HTERT RPE-1 (cell line): ENCODE results near the gene ARHGEF6.
"Not testable (repeated sequence)": the region's sequence is repeated elsewhere in the genome, so short reads cannot be mapped to it uniquely, and the experiment has no call there.

Experiments used
- in situ Hi-C: fragments of 300-500 bp; cut with MboI; formaldehyde crosslinking; loops from 4 replicates; pipeline ENCODE4 v1.14.3; 2020; ENCODE audit warnings: low sequenced_read_pairs

ARHGEF6 gene, protein sequence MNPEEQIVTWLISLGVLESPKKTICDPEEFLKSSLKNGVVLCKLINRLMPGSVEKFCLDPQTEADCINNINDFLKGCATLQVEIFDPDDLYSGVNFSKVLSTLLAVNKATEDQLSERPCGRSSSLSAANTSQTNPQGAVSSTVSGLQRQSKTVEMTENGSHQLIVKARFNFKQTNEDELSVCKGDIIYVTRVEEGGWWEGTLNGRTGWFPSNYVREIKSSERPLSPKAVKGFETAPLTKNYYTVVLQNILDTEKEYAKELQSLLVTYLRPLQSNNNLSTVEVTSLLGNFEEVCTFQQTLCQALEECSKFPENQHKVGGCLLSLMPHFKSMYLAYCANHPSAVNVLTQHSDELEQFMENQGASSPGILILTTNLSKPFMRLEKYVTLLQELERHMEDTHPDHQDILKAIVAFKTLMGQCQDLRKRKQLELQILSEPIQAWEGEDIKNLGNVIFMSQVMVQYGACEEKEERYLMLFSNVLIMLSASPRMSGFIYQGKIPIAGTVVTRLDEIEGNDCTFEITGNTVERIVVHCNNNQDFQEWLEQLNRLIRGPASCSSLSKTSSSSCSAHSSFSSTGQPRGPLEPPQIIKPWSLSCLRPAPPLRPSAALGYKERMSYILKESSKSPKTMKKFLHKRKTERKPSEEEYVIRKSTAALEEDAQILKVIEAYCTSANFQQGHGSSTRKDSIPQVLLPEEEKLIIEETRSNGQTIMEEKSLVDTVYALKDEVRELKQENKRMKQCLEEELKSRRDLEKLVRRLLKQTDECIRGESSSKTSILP

DNA sequence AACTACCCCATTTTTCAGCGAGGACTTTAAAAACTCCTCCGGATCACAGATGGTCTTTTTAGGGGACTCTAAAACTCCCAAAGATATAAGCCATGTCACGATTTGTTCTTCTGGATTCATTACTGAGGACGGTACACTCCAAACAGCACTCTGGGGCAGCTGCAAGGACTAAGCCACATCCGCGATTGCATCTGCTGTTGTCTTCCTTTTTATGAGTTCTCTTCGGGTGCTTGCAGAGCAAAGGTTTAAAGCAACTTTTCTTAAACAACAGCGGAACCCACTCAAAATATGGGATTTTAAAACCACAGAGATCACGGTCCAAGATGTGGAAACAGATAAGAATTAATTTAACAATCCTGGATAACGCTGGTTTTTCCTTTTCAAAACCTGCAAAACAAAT, at the start of gene ARHGEF6:
Gene ARHGEF6, minus strand, starts transcription at position 170 of the 400 bp plus-strand sequence. Its CDS starts 50 bp downstream, at position 120.
- in situ Hi-C loops, result no loop called here

DNA sequence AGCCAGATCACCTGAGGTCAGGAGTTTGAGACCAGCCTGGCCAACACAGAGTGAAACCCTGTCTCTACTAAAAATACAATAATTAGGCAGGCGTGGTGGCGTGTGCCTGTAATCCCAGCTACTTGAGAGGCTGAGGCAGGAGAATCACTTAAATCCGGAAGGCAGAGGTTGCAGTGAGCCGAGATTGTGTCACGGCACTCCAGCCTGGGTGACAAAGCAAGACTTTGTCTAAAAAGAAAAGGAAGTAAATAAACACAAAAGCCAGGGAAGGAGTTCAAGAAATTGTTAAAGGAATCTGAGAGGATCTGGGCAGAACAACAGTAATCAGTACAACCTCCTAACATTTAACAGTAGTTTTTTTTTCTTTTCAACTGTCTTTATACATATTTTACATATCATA, 48.7 kb upstream of the ARHGEF6 start:
- in situ Hi-C loops, result no loop called here

DNA sequence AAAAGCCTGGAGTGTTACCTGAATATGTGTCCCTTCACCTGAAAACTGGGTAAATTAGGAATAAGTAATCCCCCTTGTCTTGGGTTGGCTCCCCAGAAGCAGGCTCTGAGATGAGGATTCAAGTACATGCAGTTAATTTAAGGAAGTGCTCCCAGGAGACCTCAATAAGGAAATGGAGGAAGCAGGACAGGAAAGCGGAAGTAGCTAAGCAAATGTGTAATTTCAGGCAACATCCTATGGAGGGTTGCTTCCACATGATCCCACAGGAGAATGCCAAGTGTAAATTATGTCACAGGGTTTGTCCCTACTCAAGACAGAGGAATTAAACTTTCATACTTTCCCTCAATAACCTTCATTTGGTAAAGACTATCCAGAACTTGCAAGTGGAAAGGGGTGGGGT, 48.1 kb upstream of the ARHGEF6 start:
- in situ Hi-C loops, result no loop called here

DNA sequence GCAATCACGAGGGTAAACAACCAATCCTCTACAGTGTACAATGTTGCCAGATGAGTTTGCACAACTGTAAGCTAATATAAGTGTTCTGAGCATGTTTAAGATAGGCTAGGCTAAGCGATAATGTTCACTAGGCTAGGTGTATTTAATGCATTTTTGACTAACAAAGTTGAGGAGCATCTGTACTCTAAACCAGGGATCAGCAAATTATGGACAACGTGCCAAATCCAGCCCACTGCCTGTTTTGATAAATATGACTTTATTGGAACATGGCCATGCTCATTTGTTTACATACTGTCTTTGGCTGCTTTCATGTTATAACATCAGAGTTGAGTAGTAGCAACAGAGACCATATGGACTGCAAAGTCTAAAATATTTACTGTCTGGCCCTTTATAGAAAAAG, 46.3 kb upstream of the ARHGEF6 start:
- in situ Hi-C loops, result no loop called here

DNA sequence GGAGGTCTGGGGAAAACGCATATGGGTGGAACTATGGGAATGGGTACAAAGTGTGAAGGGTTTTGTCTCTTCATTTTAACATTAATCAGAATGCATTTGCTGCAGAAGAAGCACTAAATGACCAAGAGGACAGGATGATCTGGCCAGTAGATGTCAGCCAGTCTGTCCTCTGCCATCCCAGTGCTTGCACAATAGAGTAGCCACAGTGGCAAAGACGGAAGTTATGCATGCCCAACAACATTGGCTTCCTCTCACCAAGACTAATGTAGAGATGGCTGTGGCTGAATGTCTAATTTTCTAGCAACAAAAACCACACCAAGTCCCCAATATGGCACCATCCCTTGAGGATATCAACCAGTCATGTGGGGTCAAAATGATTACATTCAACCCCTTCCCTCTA, 45.0 kb upstream of the ARHGEF6 start:
- in situ Hi-C loops, result no loop called here

DNA sequence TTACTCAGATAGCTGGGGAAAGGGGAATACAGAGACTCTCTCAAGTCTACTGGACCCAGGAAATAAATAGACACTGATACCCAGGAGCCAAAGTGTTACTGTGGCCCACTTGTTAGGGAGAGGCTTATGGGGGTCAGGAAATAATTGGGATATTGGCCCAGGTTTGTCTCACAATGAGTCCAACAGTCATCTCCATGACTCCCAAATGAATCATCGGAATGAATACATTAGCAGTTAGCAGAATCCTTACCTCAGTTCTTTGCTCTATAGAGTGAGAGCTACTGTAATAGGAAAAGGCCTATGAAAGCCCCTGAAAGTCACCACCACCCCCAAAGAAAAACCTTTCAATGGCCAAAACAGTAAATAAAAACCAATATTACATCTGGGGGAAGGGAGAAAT, 42.4 kb upstream of the ARHGEF6 start:
- in situ Hi-C loops, result no loop called here

DNA sequence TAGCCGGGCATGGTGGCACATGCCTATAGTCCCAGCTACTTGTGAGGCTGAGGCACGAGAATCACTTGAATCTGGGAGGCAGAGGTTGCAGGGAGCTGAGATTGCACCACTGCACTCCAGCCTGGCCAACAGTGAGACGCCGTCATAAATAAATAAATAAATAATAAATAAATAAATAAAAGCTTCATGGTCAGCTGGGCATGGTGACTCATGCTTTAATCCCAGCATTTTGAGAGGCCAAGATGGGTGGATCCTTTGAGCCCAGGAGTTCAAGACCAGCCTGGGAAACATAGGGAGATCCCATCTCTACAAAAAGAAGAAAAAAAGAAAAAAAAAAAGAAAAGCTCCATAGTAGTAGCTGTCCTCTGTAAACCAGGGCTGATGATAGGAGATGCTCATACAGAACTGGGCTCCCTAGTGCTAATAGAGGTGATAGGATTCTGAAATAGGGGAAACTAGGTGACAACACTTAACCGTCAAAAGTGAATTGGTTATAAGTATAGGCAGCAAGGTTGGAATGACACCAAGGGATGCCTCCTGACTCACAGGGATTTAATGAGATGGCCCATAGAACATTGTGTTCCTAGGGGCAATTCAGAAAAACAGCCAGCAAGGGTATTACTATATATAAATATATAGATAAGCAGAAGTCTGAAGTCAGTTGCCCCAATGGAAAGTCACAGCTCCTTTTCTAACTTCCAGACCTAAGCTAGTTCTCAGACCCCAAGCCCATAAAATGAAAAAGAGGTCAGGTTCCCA, 41.8 kb upstream of the ARHGEF6 start:
- in situ Hi-C loops, result no loop called here

DNA sequence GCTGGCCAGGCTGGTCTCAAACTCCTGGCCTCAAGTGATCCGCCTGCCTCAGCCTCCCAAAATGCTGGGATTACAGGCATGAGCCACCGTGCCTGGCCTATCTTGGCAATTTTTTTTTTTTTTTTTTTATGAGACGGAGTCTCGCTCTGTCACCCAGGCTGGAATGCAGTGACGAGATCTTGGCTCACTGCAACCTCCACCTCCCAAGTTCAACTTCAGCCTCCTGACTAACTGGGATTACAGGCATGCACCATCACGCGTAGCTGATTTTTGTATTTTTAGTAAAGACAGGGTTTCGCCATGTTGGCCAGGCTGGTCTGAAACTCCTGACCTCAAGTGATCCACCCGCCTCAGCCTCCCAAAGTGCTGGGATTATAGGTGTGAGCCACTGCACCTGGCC, 39.0 kb upstream of the ARHGEF6 start:
- in situ Hi-C loops, result not testable (repeated sequence)

DNA sequence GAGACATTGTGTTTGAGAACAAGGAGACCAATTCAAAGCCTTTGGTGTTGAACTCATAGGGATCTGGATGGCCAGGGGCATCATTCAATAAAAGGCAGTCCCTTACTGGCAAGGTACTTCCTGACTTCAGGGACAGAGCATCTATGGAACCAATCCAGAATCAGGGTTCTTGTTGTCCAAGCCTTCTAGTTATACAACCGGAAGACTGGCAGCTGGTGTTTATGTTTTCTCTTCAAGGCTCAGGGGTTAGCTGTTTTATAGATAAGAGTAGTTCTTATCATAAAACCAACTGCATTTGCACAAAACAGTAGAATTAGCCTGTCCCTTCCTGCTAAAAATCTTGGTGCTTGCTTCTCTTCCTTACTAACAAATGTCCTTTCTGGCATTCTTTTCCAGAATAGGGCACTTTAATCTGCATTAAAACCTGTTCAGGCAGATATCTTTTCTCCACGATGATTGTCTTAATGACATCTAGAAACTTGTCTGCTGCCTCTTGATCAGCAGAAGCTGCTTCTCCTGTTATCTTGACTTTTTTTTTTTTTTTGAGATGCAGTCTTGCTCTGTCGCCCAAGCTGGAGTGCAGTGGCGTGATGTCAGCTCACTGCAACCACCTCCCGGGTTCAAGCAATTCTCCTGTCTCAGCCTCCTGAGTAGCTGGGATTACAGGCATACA, 38.4 kb upstream of the ARHGEF6 start:
- in situ Hi-C loops, result no loop called here

DNA sequence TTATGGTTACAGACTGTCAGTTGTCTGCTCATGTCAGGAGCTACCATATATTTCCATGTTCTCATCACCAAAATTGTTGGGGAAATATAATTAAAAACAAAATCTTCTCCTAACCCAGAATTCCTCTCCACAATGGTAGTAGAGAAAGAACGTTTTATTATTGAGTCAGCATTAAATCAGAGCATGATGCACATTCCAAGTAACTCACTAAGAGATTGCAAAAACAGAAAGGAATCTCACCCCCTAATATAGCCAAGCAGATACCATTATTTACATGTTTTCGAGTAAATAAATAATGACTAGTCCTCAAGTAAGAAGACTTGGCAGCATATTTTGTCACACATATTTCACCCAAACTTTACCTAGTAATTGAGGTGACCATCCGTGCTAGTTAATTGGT, 36.2 kb upstream of the ARHGEF6 start:
- in situ Hi-C loops, result no loop called here

DNA sequence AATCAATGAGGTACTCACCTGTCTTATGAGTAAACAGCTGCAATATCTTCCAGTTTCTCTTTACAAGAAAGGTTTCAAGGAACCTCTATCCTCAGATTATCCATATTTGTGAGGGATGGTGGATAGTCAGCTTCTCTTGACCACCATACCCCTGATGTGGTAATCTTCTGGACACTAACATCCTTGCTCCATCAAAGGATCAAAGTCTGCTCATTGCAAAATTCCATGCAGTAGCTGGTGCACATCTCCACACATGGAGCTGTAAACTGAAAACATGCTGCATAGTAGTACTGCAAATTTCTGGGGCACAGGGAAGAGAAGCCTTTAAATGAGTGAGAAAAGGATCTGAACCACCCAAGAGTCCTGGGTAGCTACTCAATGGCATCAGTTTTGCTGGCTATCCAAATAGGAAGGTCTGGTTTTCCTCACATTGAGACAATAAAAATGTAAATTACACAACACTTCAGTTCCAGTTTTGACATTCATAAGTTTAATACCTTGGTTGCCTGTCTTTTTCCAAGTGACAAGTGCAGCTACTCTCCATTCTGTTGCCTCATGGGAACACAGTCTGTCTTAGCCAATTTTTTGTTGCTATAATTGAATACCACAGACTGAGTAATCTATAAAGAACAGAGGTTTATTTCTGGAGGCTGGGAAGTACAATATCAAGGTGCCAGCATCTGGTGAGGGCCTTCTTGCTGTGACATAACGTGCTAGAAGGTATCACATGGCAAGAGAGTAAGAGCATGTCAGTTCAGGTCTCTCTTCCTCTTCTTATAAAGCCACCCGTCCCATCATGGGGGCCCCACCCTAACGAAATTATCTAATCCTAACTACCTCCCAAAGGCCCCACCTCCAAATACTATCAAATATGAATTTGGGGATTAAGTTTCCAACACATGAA, 34.4 kb upstream of the ARHGEF6 start:
- in situ Hi-C loops, result no loop called here

DNA sequence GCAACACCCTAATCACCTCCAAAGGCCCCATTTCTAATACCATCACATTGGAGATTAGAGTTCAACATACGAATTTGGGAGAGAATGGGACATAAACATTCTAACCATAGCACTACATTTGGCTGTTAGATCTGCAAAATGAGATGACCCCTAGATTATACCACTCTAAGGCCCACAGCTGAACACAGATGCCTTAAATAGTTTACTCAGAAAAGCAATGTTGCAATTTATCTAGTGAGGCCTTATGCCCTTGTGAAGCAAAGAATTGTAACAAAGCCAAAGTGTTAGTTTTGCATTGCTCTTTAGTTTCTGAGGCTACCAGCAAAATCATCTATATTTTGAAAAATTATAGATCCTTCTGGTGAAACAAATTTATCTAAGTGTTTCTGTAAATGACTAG, 31.6 kb upstream of the ARHGEF6 start:
- in situ Hi-C loops, result no loop called here

DNA sequence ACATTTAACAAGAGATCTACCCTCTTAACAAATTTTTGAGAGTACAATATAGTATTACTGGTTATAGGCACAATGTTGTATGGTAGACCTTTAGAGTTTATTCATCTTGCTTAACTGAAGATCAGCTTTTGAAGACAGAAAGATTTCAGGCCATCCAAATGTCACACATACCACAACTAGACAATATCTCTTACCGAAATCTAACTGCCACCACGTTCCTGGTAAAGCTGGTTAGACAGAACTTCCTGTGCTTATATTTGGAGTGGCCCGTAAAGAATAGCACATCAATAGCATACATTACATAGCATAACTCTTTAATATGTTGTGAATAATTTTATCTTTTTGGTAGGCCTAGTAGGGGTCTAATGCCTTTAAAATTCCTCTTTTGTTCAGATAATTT, 29.8 kb upstream of the ARHGEF6 start:
- in situ Hi-C loops, result no loop called here

DNA sequence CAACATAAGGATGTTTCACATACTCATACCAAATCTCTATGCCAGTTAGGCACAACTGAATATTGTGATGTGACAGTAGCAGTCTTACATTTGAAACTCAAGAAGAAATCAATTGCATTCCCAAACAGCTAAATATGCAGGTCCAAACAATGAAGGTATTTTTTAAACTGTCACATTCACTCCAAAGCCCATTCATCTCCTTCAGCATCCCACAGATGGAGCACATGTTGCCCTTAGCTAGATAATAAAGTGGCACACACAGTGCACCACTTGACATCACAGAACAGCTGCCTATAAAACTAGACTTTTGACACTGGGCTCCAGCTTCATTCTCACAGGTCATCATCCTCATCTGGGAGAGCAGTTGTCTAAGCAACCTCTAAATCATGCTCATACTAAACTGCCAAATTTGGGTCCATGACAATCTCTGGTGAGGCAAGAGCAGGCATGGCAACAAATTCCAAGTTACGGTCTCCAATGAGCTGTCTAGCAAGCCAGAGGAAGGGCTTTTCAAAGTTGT, 26.2 kb upstream of the ARHGEF6 start:
- in situ Hi-C loops, result no loop called here

DNA sequence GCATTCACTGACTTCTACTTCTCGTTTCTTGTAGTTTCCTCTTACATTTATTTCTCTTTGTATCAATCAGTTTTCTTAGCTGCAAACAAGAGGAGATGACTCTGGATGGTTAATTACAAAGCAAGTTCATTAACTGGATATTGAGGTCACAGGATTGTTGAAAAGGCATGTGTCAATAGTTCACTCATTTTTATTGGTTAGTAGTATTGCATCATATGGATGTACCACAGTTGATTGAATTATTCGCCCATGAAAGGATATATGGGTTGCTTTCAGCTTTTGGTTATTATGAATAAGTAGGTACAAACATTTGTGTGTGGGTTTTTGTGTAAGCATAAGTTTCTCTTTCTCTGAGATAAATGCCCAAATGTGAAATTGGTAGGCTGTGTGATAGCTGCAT, 21.8 kb upstream of the ARHGEF6 start:
- in situ Hi-C loops, result no loop called here

DNA sequence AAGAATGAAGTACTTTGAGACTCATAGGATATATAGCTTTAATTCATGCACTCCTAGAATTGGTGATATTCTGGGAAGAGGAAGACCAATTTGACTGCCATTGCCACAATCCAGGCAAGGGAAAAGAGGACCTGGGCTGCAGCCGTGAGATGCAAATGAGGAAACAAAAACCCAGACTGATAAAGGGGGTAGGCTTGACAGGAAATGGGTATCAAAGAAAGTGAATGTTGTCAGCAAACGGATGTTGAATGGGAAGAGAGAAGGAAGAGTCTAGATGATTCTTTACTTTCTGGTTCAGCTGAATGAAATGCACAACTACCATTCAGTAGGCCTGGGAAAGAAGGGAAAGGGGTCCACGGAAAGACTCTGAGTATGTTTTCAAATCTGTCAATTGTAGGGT, 17.1 kb upstream of the ARHGEF6 start:
- in situ Hi-C loops, result no loop called here

DNA sequence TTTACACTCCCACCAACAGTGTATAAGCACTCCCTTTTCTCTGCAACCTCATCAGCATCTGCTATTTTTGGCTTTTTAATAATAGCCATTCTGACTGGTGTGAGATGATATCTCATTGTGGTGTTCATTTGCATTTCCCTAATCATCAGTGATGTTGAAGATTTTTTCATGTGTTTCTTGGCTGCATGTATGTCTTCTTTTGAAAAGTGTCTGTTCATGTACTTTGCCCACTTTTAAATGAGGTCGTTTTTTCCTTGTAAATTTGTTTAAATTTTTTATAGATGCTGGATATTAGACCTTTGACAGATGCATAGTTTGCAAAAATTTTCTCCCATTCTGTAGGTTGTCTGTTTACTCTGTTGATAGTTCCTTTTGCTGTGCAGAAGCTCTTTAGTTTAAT, 14.4 kb upstream of the ARHGEF6 start:
- in situ Hi-C loops, result not testable (repeated sequence)

DNA sequence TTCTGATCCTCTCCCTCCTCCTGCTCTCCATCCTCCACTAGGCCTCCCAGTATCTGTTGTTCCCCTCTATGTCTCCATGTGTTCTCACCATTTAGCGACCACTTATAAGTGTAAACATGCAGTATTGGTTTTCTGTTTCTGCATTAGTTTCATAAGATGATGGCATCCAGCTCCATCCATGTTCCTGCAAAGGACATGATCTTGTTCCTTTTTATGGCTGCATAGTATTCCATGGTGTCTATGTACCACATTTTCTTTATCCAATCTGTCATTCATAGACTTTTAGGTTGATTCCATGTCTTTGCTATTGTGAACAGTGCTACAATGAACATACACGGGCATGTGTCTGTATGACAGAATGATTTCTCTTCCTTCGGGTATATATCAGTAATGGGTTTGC, 13.9 kb upstream of the ARHGEF6 start:
- in situ Hi-C loops, result not testable (repeated sequence)

DNA sequence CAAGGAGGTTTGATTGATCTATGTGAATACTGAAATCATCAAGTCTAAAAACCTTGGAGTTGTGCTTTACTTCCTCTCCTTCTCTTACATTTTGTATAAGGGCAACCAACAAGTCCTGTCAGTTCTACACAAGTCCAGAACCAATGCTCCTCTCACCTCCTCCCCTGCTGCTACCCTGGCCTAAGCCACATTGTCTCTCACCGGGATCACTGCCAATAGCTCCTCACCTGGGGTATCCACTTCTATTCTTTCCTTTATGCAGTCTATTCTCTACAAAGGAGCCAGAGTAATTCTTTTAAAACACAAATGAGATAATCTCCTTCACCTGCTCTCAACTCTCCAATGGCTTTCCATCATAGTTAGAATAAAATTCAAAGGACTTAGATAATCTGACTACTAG, 13.3 kb upstream of the ARHGEF6 start:
- in situ Hi-C loops, result no loop called here

DNA sequence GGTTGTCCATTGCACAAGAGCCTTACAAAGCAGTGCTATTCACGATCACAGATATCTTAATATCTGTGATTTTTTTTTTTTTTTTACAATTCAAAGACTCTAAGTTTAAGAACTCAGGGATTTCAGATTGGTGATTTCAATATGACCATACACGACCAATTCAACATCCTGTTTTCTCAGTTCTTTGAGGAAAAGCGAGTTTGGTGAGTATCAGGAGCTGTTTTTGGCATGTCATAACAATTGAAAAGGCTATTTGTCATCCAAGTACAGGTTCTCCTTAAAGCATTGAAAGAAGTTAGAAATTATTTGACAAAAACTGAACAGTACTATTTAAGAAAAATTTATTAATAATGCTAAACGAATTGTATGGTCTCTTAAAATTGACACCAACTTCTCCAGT, 9.1 kb upstream of the ARHGEF6 start:
- in situ Hi-C loops, result no loop called here
